ENCODE data around the gene HES7.

The HES7 gene

GRCh38 chr17:8103549-8103948, 20.4 kb downstream of the HES7 start:
- H3K4me2 ChIP-seq (ENCODE audit: low read depth, low read length, poor library complexity, severe bottlenecking): no peak overlapping the region
- no peak for TF ChIP-seq EZH2phosphoT487 (IDR thresholded peaks at IDR 0.05; ENCODE audit: borderline replicate concordance)
- no peak for TF ChIP-seq CTCF (conservative IDR thresholded peaks at IDR 0.05; ENCODE audit: low read length)

GRCh38 chr17:8101721-8102120, 22.2 kb downstream of the HES7 start:
- Histone ChIP-seq H3K9ac (ENCODE audit: low read depth, low read length, poor library complexity, severe bottlenecking) (no peak overlapping the region), H4K20me1 (ENCODE audit: insufficient read depth, low read length, poor library complexity, severe bottlenecking) (no peaks in the 10 kb centered on the region), H3K79me2 (ENCODE audit: insufficient read depth, low read length) (no peaks in the 10 kb centered on the region), H3K4me1 (ENCODE audit: insufficient read depth, low read length, poor library complexity, severe bottlenecking) (no peaks in the 10 kb centered on the region), H3K4me2 (ENCODE audit: low read depth, low read length, poor library complexity, severe bottlenecking) (no peak overlapping the region), H3K9me2 (replicated peaks; ENCODE audit: low read depth, low read length) (no peaks in the 10 kb centered on the region), H3K9me3 (ENCODE audit: insufficient read depth, low read depth, low read length) (no peaks in the 10 kb centered on the region), H3F3A (ENCODE audit: low read depth) (no peaks in the 10 kb centered on the region), H3K36me3 (ENCODE audit: insufficient read depth, low read length) (no peaks in the 10 kb centered on the region), H3K4me3 (ENCODE audit: low read length, poor library complexity, severe bottlenecking) (no peak overlapping the region), H3K27me3 (ENCODE audit: insufficient read depth, low read length, poor library complexity, severe bottlenecking) (no peaks in the 10 kb centered on the region), H2AFZ (ENCODE audit: low read length) (no peak overlapping the region)
- TF ChIP-seq EZH2phosphoT487 (IDR thresholded peaks at IDR 0.05; ENCODE audit: borderline replicate concordance) (no peak), CTCF (conservative IDR thresholded peaks at IDR 0.05; ENCODE audit: low read length) (no peak)

More at GRCh38 chr17:8103549-8103948, 20.4 kb downstream of the HES7 start:
- H3F3A ChIP-seq (ENCODE audit: low read depth): no peaks in the 10 kb centered on the region
- no peaks in the 10 kb centered on the region for H3K79me2 ChIP-seq (ENCODE audit: insufficient read depth, low read length)
- H3K27me3 ChIP-seq (ENCODE audit: insufficient read depth, low read length, poor library complexity, severe bottlenecking): no peaks in the 10 kb centered on the region
- H3K36me3 ChIP-seq (ENCODE audit: insufficient read depth, low read length): no peaks in the 10 kb centered on the region
- H4K20me1 ChIP-seq (ENCODE audit: insufficient read depth, low read length, poor library complexity, severe bottlenecking): no peaks in the 10 kb centered on the region
- H2AFZ ChIP-seq (ENCODE audit: low read length): no peak overlapping the region
- H3K9me2 ChIP-seq (replicated peaks; ENCODE audit: low read depth, low read length): no peaks in the 10 kb centered on the region
- H3K9ac ChIP-seq (ENCODE audit: low read depth, low read length, poor library complexity, severe bottlenecking): no peak overlapping the region
- peaks cover 3% of the 10 kb centered on the region for H3K4me1 ChIP-seq (ENCODE audit: insufficient read depth, low read length, poor library complexity, severe bottlenecking)
- no peak overlapping the region for H3K4me3 ChIP-seq (ENCODE audit: low read length, poor library complexity, severe bottlenecking)
- H3K9me3 ChIP-seq (ENCODE audit: insufficient read depth, low read depth, low read length): no peaks in the 10 kb centered on the region

GRCh38 chr17:8100763-8101162, 23.1 kb downstream of the HES7 start:
- H3K4me3 ChIP-seq (ENCODE audit: low read length, poor library complexity, severe bottlenecking): no peak overlapping the region

More at GRCh38 chr17:8100763-8101162, 23.1 kb downstream of the HES7 start:
- H3K4me2 ChIP-seq (ENCODE audit: low read depth, low read length, poor library complexity, severe bottlenecking): no peak overlapping the region
- no peaks in the 10 kb centered on the region for H3K36me3 ChIP-seq (ENCODE audit: insufficient read depth, low read length)
- H3K27me3 ChIP-seq (ENCODE audit: insufficient read depth, low read length, poor library complexity, severe bottlenecking): no peaks in the 10 kb centered on the region
- no peak overlapping the region for H3K9ac ChIP-seq (ENCODE audit: low read depth, low read length, poor library complexity, severe bottlenecking)
- H3K9me2 ChIP-seq (replicated peaks; ENCODE audit: low read depth, low read length): no peaks in the 10 kb centered on the region
- H2AFZ ChIP-seq (ENCODE audit: low read length): no peak overlapping the region
- no peaks in the 10 kb centered on the region for H3F3A ChIP-seq (ENCODE audit: low read depth)
- no peaks in the 10 kb centered on the region for H3K79me2 ChIP-seq (ENCODE audit: insufficient read depth, low read length)
- no peaks in the 10 kb centered on the region for H3K4me1 ChIP-seq (ENCODE audit: insufficient read depth, low read length, poor library complexity, severe bottlenecking)
- H4K20me1 ChIP-seq (ENCODE audit: insufficient read depth, low read length, poor library complexity, severe bottlenecking): no peaks in the 10 kb centered on the region
- H3K9me3 ChIP-seq (ENCODE audit: insufficient read depth, low read depth, low read length): no peaks in the 10 kb centered on the region
- TF ChIP-seq CTCF (conservative IDR thresholded peaks at IDR 0.05; ENCODE audit: low read length) (no peak), EZH2phosphoT487 (IDR thresholded peaks at IDR 0.05; ENCODE audit: borderline replicate concordance) (no peak)

All from Loucy (cell line).